Effector memory CD8-positive, alpha-beta T cell (primary cell): ENCODE measurements around the gene RNF214.

ENCODE experiments used
- ATAC-seq: fragments of 150-1000 bp; cut with Tn5 transposase; replicated peaks from 2 replicates; pipeline ENCODE4 v1.10.0; 2021; ENCODE audit warnings: mild to moderate bottlenecking, moderate library complexity
- DNase-seq, 3 experiments: peaks; one replicate each; pipeline ENCODE4 v3.0.0; 2021
- H3K27ac Mint-ChIP-seq, 2 donors: one replicate each; pipeline ENCODE4 v1.8.0; 2022; ENCODE audit warnings: mild to moderate bottlenecking in 2 of 2, mixed read lengths in 2 of 2, moderate library complexity in 2 of 2
- H3K27me3 Mint-ChIP-seq, 2 donors: one replicate each; pipeline ENCODE4 v1.8.0; 2022; ENCODE audit warnings: mixed read lengths in 2 of 2
- H3K36me3 Mint-ChIP-seq: one replicate; pipeline ENCODE4 v1.8.0; 2022; ENCODE audit warnings: mild to moderate bottlenecking, moderate library complexity, mixed read lengths; ENCODE audit not compliant: insufficient read depth
- H3K4me1 Mint-ChIP-seq, 2 donors: one replicate each; pipeline ENCODE4 v1.8.0; 2022; ENCODE audit warnings: low read depth in 2 of 2, mixed read lengths in 2 of 2
- H3K4me3 Mint-ChIP-seq, 2 donors: one replicate each; pipeline ENCODE4 v1.8.0; 2022; ENCODE audit warnings: mild to moderate bottlenecking in 2 of 2, mixed read lengths in 2 of 2, moderate library complexity in 2 of 2
- H3K9me3 Mint-ChIP-seq, 2 donors: one replicate each; pipeline ENCODE4 v1.8.0; 2022; ENCODE audit warnings: mixed read lengths in 2 of 2

The RNF214 gene

DNA sequence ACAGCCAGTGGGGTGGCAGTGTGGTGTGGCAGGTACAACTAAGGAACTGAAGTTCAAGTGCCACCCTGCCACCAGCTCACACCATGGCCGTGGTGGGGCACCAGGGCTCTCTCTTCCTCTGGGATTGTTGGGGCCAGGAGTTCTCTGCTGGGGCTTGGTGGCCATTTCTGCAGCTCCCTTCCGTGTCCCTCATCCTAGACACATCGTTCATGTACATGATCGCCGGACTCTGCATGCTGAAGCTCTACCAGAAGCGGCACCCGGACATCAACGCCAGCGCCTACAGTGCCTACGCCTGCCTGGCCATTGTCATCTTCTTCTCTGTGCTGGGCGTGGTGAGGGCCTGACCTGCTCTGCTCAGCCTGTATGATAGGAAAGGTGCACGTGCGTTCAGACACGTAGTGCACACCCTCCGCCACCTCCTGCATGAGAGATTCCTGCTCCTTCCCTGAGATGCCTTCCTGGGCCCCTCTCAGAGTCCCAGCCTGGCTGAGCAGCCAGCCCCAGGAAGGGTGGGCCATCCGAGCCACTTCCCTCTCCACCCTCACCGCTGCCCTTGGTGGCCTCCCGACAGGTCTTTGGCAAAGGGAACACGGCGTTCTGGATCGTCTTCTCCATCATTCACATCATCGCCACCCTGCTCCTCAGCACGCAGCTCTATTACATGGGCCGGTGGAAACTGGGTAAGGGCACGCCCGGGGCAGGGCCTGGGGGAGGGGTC, 40.6 kb upstream of the RNF214 start:
- ATAC-seq (no peak), DNase-seq (no peak)
- Mint-ChIP-seq H3K27ac (peak overlapping the region in 1 of 2 donors; percentile 65), H3K4me3 (no peak overlapping the region), H3K4me1 (peaks cover 4 to 5% of the 10 kb centered on the region in 2 donors), H3K9me3 (no peaks in the 10 kb centered on the region), H3K27me3 (no peaks in the 10 kb centered on the region), H3K36me3 (peaks cover 18% of the 10 kb centered on the region)

- Mint-ChIP-seq H3K36me3 (peaks cover 18% of the 10 kb centered on the region), H3K9me3 (no peaks in the 10 kb centered on the region), H3K4me3 (no peak overlapping the region), H3K4me1 (peaks cover 4% of the 10 kb centered on the region in 2 donors), H3K27me3 (no peaks in the 10 kb centered on the region), H3K27ac (peak overlapping the region in 1 of 2 donors; percentile 65)
- no peak for DNase-seq
- no peak for ATAC-seq
These were observed 40.0 kb upstream of the RNF214 start for GRCh38 chr11:117192401-117192875.

DNA sequence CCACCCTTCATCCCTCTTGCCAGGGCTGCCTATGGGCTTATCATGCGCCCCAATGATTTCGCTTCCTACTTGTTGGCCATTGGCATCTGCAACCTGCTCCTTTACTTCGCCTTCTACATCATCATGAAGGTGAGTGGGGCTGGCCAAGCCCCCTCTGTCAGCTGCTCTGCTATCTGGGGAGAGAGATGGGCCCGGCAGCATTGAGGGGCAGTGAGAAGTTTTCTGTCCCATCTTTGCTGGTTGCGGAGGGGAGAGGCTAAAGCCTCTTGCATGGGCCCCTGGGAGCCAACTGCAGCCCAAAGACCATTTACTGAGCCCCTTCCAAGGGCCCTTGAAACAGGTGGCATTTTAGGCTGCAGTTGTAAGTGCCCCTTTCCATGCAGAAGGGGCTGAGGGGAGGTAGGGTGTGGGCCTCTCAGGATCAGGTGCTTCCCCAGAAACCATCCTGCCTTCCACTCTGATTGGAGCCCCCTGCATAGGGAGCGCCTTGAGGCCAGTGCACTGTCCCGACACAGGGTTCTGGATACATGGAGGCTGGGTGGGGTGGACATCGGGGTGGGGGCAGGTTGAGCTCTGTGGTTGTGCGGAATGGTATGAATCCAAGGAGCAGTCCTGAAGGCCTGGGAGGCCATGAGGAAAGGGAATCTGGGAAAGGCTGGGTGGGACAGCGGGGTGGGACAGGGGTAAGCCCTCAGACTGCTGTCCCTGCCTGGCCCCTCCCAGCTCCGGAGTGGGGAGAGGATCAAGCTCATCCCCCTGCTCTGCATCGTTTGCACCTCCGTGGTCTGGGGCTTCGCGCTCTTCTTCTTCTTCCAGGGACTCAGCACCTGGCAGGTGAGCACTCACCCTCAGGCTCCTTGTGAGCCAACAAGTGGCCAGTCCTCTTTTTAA, 39.1 kb upstream of the RNF214 start:
- DNase-seq (no peak), ATAC-seq (no peak)
- Mint-ChIP-seq H3K27ac (peak overlapping the region; percentile 60 to 77), H3K36me3 (peaks cover 21% of the 10 kb centered on the region), H3K4me3 (no peak overlapping the region), H3K4me1 (peaks cover 4 to 7% of the 10 kb centered on the region in 2 donors), H3K27me3 (no peaks in the 10 kb centered on the region), H3K9me3 (no peaks in the 10 kb centered on the region)

DNA sequence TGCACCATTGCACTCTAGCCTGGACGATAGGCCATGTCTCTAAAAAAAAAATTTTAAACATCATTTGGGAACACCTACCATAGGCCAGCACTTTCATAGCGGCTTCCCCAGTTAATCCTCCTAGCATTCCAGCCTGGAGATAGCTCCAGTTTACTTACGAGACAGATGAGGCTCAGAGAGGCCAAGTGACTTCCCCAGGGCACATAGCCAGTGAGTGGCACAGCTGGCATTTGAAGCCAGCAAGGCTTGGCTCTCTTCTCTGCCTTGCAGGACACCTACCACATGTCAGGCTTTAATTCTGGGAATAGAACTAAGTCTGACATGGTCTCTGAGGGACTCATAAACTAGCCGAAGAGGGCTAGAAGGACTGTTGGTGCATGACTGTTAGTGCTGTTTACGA, 38.2 kb upstream of the RNF214 start:
- Mint-ChIP-seq H3K27ac (no peak overlapping the region), H3K9me3 (no peaks in the 10 kb centered on the region), H3K36me3 (peaks cover 19% of the 10 kb centered on the region), H3K27me3 (no peaks in the 10 kb centered on the region), H3K4me3 (no peak overlapping the region), H3K4me1 (peaks cover 4 to 7% of the 10 kb centered on the region in 2 donors)
- no peak for ATAC-seq
- no peak for DNase-seq

DNA sequence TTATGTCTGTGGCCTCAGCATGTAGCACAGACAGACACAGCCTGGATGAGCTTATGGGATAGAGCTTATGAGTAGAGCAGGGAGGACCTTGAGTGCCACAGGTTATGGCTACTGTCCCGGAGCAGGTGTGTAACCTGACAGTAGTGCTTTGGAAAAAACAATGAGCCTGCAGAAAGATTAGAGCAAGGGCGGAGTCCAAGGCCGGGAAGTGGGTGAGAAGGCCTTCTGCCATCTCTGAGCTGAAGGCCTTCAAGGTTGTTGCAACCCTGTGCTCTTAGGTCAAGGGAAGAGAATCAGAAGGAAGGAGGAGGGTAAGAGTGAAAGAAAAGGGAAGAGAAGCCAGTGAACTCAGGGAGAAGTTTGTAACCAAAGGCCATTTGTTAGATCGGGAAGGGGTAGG, 37.2 kb upstream of the RNF214 start:
- H3K27me3 Mint-ChIP-seq = no peaks in the 10 kb centered on the region

DNA sequence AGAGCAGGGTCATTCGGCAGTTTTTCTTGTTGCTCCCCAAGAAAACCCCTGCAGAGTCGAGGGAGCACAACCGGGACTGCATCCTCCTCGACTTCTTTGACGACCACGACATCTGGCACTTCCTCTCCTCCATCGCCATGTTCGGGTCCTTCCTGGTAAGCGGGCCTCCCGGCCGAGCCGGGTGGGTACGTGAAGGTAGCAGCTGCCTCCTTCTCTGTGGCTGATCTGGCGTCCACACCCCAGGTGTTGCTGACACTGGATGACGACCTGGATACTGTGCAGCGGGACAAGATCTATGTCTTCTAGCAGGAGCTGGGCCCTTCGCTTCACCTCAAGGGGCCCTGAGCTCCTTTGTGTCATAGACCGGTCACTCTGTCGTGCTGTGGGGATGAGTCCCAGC, 36.7 kb upstream of the RNF214 start:
- ATAC-seq (no peak), DNase-seq (no peak)
- peaks cover 21% of the 10 kb centered on the region for H3K36me3 Mint-ChIP-seq
- peaks cover 4% of the 10 kb centered on the region in 2 donors for H3K4me1 Mint-ChIP-seq
- H3K27me3 Mint-ChIP-seq = no peaks in the 10 kb centered on the region
- H3K9me3 Mint-ChIP-seq = no peaks in the 10 kb centered on the region
- peak overlapping the region; percentile 6 to 30 for H3K27ac Mint-ChIP-seq
- no peak overlapping the region for H3K4me3 Mint-ChIP-seq

More for the DNA sequence above, 37.2 kb upstream of the RNF214 start:
- Mint-ChIP-seq H3K4me3 (no peak overlapping the region), H3K27ac (peak overlapping the region; percentile 6 to 30), H3K4me1 (peaks cover 4 to 7% of the 10 kb centered on the region in 2 donors), H3K36me3 (peaks cover 21% of the 10 kb centered on the region), H3K9me3 (no peaks in the 10 kb centered on the region)
- no peak for ATAC-seq
- DNase-seq = no peak

DNA sequence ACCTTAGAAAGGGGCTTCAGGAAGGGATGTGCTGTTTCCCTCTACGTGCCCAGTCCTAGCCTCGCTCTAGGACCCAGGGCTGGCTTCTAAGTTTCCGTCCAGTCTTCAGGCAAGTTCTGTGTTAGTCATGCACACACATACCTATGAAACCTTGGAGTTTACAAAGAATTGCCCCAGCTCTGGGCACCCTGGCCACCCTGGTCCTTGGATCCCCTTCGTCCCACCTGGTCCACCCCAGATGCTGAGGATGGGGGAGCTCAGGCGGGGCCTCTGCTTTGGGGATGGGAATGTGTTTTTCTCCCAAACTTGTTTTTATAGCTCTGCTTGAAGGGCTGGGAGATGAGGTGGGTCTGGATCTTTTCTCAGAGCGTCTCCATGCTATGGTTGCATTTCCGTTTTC, 35.5 kb upstream of the RNF214 start:
- Mint-ChIP-seq H3K9me3 (no peaks in the 10 kb centered on the region), H3K27ac (peak overlapping the region; percentile 44 to 51), H3K27me3 (no peaks in the 10 kb centered on the region), H3K4me3 (no peak overlapping the region), H3K4me1 (peaks cover 4% of the 10 kb centered on the region in 2 donors), H3K36me3 (peaks cover 23% of the 10 kb centered on the region)
- no peak for ATAC-seq
- no peak for DNase-seq

DNA sequence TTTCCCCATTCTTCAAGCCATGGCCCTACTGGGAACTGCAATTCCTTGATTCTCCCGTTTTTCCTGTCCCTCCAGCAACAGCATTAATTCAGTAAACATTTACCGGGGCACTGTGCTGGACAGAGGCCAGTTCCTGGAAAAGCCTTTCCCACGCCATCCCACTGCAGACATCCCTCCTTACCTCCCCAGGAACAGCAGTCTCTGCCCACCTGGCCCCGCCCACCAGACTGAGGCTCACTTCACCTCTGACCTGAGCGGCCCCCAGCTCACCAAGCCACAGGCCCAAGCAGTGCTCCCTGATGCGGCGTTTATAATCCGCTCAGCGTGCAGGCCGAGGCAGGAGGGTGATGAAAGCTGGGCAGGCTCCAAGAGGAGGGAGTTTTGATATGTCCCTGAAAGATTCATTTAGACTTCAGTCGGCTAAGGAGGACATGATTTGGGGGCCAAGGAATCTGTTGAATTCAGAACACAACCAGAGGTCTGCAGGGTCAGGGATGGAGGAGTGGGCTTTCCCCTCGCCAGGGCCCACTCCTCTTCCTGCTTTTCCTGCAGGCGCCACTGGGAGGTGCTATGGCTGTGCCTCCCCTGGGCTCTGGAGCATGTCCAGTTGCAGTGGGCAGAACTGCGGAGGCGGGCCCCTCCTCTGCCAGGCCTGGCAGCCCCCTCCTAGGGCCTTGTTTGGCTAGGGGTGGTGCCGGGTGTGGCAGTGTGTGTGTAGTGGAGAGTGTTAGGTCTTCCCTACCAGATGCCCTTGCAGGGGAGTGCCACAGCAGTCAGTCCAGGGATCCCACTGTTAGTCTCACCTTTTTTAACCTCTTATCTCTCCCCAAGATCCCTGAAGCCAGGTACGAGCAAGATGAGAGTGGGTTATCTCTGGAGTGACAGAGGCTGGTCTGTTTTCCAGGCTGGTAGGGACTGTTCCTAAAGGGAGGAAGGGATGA, 34.7 kb upstream of the RNF214 start:
- peaks cover 4% of the 10 kb centered on the region in 2 donors for H3K4me1 Mint-ChIP-seq
- H3K9me3 Mint-ChIP-seq = no peaks in the 10 kb centered on the region
- ATAC-seq = no peak
- H3K36me3 Mint-ChIP-seq = peaks cover 28% of the 10 kb centered on the region
- H3K4me3 Mint-ChIP-seq = no peak overlapping the region
- DNase-seq = no peak
- H3K27ac Mint-ChIP-seq = peak overlapping the region; percentile 44 to 77
- H3K27me3 Mint-ChIP-seq = no peaks in the 10 kb centered on the region

- peak overlapping the region in 1 of 2 donors; percentile 77 for H3K27ac Mint-ChIP-seq
- no peak for DNase-seq
- peaks cover 6 to 7% of the 10 kb centered on the region in 2 donors for H3K4me1 Mint-ChIP-seq
- no peak for ATAC-seq
- H3K27me3 Mint-ChIP-seq = no peaks in the 10 kb centered on the region
- no peak overlapping the region for H3K4me3 Mint-ChIP-seq
- H3K9me3 Mint-ChIP-seq = no peaks in the 10 kb centered on the region
- H3K36me3 Mint-ChIP-seq = peaks cover 36% of the 10 kb centered on the region
These were observed 33.9 kb upstream of the RNF214 start for GRCh38 chr11:117198613-117199012.

DNA sequence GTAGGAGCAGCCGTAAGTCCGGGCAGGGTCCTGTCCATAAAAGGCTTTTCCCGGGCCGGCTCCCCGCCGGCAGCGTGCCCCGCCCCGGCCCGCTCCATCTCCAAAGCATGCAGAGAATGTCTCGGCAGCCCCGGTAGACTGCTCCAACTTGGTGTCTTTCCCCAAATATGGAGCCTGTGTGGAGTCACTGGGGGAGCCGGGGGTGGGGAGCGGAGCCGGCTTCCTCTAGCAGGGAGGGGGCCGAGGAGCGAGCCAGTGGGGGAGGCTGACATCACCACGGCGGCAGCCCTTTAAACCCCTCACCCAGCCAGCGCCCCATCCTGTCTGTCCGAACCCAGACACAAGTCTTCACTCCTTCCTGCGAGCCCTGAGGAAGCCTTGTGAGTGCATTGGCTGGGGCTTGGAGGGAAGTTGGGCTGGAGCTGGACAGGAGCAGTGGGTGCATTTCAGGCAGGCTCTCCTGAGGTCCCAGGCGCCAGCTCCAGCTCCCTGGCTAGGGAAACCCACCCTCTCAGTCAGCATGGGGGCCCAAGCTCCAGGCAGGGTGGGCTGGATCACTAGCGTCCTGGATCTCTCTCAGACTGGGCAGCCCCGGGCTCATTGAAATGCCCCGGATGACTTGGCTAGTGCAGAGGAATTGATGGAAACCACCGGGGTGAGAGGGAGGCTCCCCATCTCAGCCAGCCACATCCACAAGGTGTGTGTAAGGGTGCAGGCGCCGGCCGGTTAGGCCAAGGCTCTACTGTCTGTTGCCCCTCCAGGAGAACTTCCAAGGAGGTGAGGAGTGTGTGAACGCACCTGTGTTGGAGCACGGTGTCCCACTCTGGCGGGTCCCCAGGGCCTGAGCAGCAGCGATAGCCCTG, 33.2 kb upstream of the RNF214 start, which contains the start of gene TAGLN:
Gene TAGLN (plus strand): TSS at position 318 of the 863 bp plus-strand sequence. CDS start 3,644 bp downstream, outside the sequence.
- DNase-seq (no peak), ATAC-seq (no peak)
- no peaks in the 10 kb centered on the region for H3K27me3 Mint-ChIP-seq
- H3K36me3 Mint-ChIP-seq = peaks cover 40% of the 10 kb centered on the region
- peak within 1 kb of the TSS in 1 of 2 donors; percentile 77 for H3K27ac Mint-ChIP-seq
- H3K4me1 Mint-ChIP-seq = peaks cover 8 to 10% of the 10 kb centered on the region in 2 donors
- no peak within 1 kb of the TSS for H3K4me3 Mint-ChIP-seq
- no peaks in the 10 kb centered on the region for H3K9me3 Mint-ChIP-seq

DNA sequence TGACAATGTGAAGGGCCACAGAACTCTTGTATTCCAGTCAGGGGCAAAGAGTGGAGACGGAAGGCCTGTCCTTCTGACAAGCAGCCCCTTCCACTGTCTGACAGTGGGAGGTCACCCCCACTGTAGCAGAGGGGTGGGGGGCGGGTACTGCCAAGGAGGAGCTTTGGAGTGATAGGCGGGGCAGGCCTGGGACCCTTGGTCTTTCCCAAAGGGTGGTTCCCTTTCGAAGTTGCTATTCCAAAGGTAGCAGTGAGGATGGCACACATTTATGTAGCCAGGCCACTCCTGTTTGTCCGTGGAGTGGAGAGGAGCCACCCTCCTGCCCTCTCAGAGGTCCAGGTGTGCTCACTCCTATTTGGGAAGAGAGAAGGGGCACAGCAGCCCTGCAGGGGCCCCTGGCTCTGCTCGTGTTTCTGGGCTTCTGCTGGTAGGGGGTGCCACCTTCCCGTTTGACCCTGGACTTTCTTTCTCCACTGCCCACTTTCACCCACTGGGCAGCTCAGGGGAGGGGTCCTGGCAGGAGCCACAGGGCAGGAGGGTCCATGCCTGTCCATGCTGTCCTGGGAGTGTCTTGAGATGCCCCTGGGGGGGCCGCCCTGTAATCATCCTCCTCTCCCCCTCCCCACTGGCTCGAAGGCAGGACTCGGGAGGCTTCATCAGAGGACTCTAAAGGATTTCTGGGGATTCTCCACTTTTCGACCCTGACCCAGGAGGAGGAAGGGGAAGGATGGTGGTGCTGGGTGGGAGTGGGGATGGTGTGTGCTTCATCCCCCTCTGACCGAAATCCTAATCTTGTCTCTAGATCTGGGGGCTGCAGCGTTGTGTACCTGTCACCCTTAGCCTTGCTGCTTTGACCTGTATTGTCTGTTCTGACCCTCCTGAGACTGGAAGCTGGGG, 32.3 kb upstream of the RNF214 start:
- Mint-ChIP-seq H3K27ac (peak overlapping the region in 1 of 2 donors; percentile 77), H3K9me3 (no peaks in the 10 kb centered on the region), H3K36me3 (peaks cover 48% of the 10 kb centered on the region), H3K4me3 (no peak overlapping the region), H3K27me3 (no peaks in the 10 kb centered on the region), H3K4me1 (peaks cover 10 to 12% of the 10 kb centered on the region in 2 donors)
- no peak for ATAC-seq
- DNase-seq = no peak
